Sigmoid colon (tissue), 7 donors: Measurements from ENCODE around the gene POU5F1. TPM values are rescaled to one million over a fixed set of nuclear protein-coding genes. Genes with fewer than 3 reads are reported as not detected.
"Not testable (repeated sequence)": the region's sequence is repeated elsewhere in the genome, so short reads cannot be mapped to it uniquely, and the experiment has no call there.

Source experiments
- DNase-seq: peaks from one replicate; pipeline ENCODE4 v3.0.0-alpha.2; 2019
- H3K27ac ChIP-seq, 4 donors: fragments of 200-600 bp; sonication (generic); one replicate each; pipeline ENCODE4 v1.5.1; 2016 to 2019; ENCODE audit warnings: mild to moderate bottlenecking in 1 of 4
- H3K27me3 ChIP-seq, 3 donors: fragments of 200-600 bp; sonication (generic); one replicate each; pipeline ENCODE4 v1.5.1; 2019; ENCODE audit warnings: mild to moderate bottlenecking in 1 of 3
- H3K36me3 ChIP-seq, 4 donors: fragments of 200-600 bp; sonication (generic); one replicate each; pipeline ENCODE4 v1.5.1; 2016 to 2019
- H3K4me1 ChIP-seq, 4 donors: fragments of 200-600 bp; sonication (generic); one replicate each; pipeline ENCODE4 v1.5.1; 2017 to 2019
- H3K4me3 ChIP-seq, 4 donors: fragments of 200-600 bp; sonication (generic); one replicate each; pipeline ENCODE4 v1.5.1; 2017 to 2019; ENCODE audit warnings: mild to moderate bottlenecking in 2 of 4, moderate library complexity in 1 of 4
- H3K9me3 ChIP-seq, 4 donors: fragments of 200-600 bp in 3 of 4; sonication (generic) in 3 of 4; one replicate each; pipeline versions ENCODE4 v1.5.1 to v1.6.1; 2013 to 2019
- CTCF ChIP-seq, 4 experiments: fragments of 450-650 bp in 3 of 4; fragments of 200-600 bp in 1 of 4; IDR thresholded peaks; one replicate each; pipeline ENCODE4 v1.5.1; 2016 to 2019; ENCODE audit warnings: antibody characterized with exemption in 4 of 4, mild to moderate bottlenecking in 3 of 4, moderate library complexity in 2 of 4
- EP300 ChIP-seq, 4 donors: sonication (generic); formaldehyde crosslinking; IDR thresholded peaks; one replicate each; pipeline ENCODE4 v1.6.1; 2017; ENCODE audit warnings: antibody characterized with exemption in 4 of 4
- POLR2A ChIP-seq, 2 donors: fragments of 450-650 bp; IDR thresholded peaks; one replicate each; pipeline ENCODE4 v1.6.1; 2016; ENCODE audit warnings: antibody characterized with exemption in 2 of 2, mild to moderate bottlenecking in 2 of 2, moderate library complexity in 2 of 2
- POLR2AphosphoS5 ChIP-seq, 4 donors: sonication (generic); formaldehyde crosslinking; IDR thresholded peaks; one replicate each; pipeline ENCODE4 v1.6.1; 2017; ENCODE audit warnings: antibody characterized with exemption in 4 of 4
- WGBS, 2 donors: extraction: QIAGEN DNeasy Blood & Tissue Kit; methylation state at CpG; one replicate each; pipeline ENCODE4 v1.1.7; 2013; 5-methylcytosine and 5-hydroxymethylcytosine counted together
- intact Hi-C: fragments of 100-400 bp; cut with DNase I; formaldehyde crosslinking; loops from one replicate; pipeline ENCODE4 v1.15.1; 2023
- polyA plus RNA-seq, 3 donors: library from polyadenylated mRNA; stranded (reverse); fragments of 200-250 nt; gene quantifications; one replicate each; pipeline ENCODE4 v1.2.3, GENCODE V29; 2013
- total RNA-seq, 4 donors: library from RNA; depleted of rRNA; stranded (reverse); fragments of >200 nt; gene quantifications; one replicate each; pipeline ENCODE4 v1.1.0, GENCODE V29; 2016
- donor health status: healthy with polysubstance abuse.
- donor health status: Bipolar disorder and iron deficiency.
- donor health status: healthy.

The POU5F1 gene
- total and polyA plus RNA-seq, 7 donors = 0.16 to 9.8 (median 0.94) TPM; not detected in 3

GRCh38 chr6:31197559-31198305, 27.2 kb upstream of the POU5F1 start:
- intact Hi-C loops = loop anchor here (1.0 to 2.0 kb wide), 2 partner anchors 75 to 170 kb away; partner anchors contain the start of gene HLA-C
- Histone ChIP-seq H3K27me3 (no peaks in the 10 kb centered on the region), H3K9me3 (peaks cover 0 to 2% (median 0%) of the 10 kb centered on the region in 4 donors), H3K4me1 (peaks cover 0 to 21% (median 11%) of the 10 kb centered on the region in 4 donors), H3K4me3 (peak overlapping the region; percentile 60 to 71 (median 66)), H3K27ac (peak overlapping the region; percentile 91 to 97 (median 94)), H3K36me3 (no peaks in the 10 kb centered on the region)
- TF ChIP-seq POLR2AphosphoS5 (IDR thresholded peaks at IDR 0.05) (peak; percentile 65 to 88 (median 84)), POLR2A (IDR thresholded peaks at IDR 0.05) (peak; percentile 72 to 78), CTCF (IDR thresholded peaks at IDR 0.05) (no peak), EP300 (IDR thresholded peaks at IDR 0.05) (peak in 1 of 4 donors; percentile 18)
- DNase-seq = peak; percentile 95
- WGBS, 2 donors = 0% methylated on average over 45 of the region's 45 CpGs

- not testable (repeated sequence) for H3K27me3 ChIP-seq, H3K36me3 ChIP-seq, DNase-seq, H3K9me3 ChIP-seq
- peak overlapping the region; percentile 91 to 97 (median 94) for H3K27ac ChIP-seq
- H3K4me3 ChIP-seq = peak overlapping the region; percentile 60 to 71 (median 66)
- WGBS, 2 donors = 68 to 72% methylated on average over 25 of the region's 25 CpGs
- intact Hi-C loops = loop anchor here (1.0 to 2.0 kb wide), 2 partner anchors 76 to 171 kb away; partner anchors contain the start of gene HLA-C
- H3K4me1 ChIP-seq = peaks cover 0 to 13% (median 7%) of the 10 kb centered on the region in 4 donors
Measured at GRCh38 chr6:31196251-31197022, 26.0 kb upstream of the POU5F1 start.

GRCh38 chr6:31195308-31195979, 25.0 kb upstream of the POU5F1 start:
- H3K36me3 ChIP-seq, H3K27me3 ChIP-seq, intact Hi-C loops, H3K9me3 ChIP-seq, H3K4me3 ChIP-seq, H3K27ac ChIP-seq, DNase-seq: not testable (repeated sequence)
- 93 to 96% methylated on average over 41 of the region's 41 CpGs for WGBS, 2 donors
- H3K4me1 ChIP-seq = peaks cover 0 to 13% (median 7%) of the 10 kb centered on the region in 4 donors

GRCh38 chr6:31194061-31194834, 23.8 kb upstream of the POU5F1 start:
- intact Hi-C loops = no loop called here
- WGBS, 2 donors = 75 to 80% methylated on average over 6 of the region's 6 CpGs
- TF ChIP-seq POLR2AphosphoS5 (IDR thresholded peaks at IDR 0.05) = no peak
- TF ChIP-seq EP300 (IDR thresholded peaks at IDR 0.05) = no peak
- no peak for TF ChIP-seq CTCF (IDR thresholded peaks at IDR 0.05)
- TF ChIP-seq POLR2A (IDR thresholded peaks at IDR 0.05) = no peak
- Histone ChIP-seq H3K27ac (no peak overlapping the region), H3K4me1 (peaks cover 0 to 13% (median 7%) of the 10 kb centered on the region in 4 donors), H3K27me3 (no peaks in the 10 kb centered on the region), H3K4me3 (no peak overlapping the region), H3K36me3 (no peaks in the 10 kb centered on the region), H3K9me3 (no peaks in the 10 kb centered on the region)
- DNase-seq = no peak

GRCh38 chr6:31193206-31193605, 22.7 kb upstream of the POU5F1 start:
- H3K27ac ChIP-seq = no peak overlapping the region
- intact Hi-C loops = no loop called here

More at GRCh38 chr6:31193206-31193605, 22.7 kb upstream of the POU5F1 start:
- Histone ChIP-seq H3K36me3 (no peaks in the 10 kb centered on the region), H3K4me3 (no peak overlapping the region), H3K4me1 (peaks cover 0 to 11% (median 5%) of the 10 kb centered on the region in 4 donors), H3K9me3 (no peaks in the 10 kb centered on the region), H3K27me3 (no peaks in the 10 kb centered on the region)
- WGBS, 2 donors = 71 to 80% methylated on average over 8 of the region's 8 CpGs
- TF ChIP-seq POLR2AphosphoS5 (IDR thresholded peaks at IDR 0.05) (no peak), CTCF (IDR thresholded peaks at IDR 0.05) (no peak), POLR2A (IDR thresholded peaks at IDR 0.05) (no peak), EP300 (IDR thresholded peaks at IDR 0.05) (no peak)
- DNase-seq = no peak
